ENCODE data around the gene SLC66A2. TPM values are rescaled to one million over a fixed set of nuclear protein-coding genes. Genes with fewer than 3 reads are reported as not detected.

The SLC66A2 gene
- total RNA-seq, 1 experiment from 2014 or later: 13.0 TPM

GRCh38 chr18:79855147-79855933 lies 96.1 kb downstream of the SLC66A2 start:
- no peak overlapping the region for H3T11ph ChIP-seq (ENCODE audit: low read length)
- no peaks in the 10 kb centered on the region for H3K9me3 ChIP-seq (ENCODE audit: control insufficient read depth, low read depth, low read length)
- H4K5ac ChIP-seq (ENCODE audit: insufficient read length, low read depth, low read length): no peak overlapping the region
- no peak overlapping the region for H2BK12ac ChIP-seq (ENCODE audit: insufficient read length, low read depth, low read length)
- H3K79me2 ChIP-seq (ENCODE audit: insufficient read depth, low read length): no peaks in the 10 kb centered on the region
- H3K14ac ChIP-seq (ENCODE audit: insufficient read depth, low read length): no peak overlapping the region
- no peaks in the 10 kb centered on the region for H3K36me3 Mint-ChIP-seq (ENCODE audit: insufficient read depth in 1 of 3, low read depth in 3 of 3)
- no peak overlapping the region for H3K9ac ChIP-seq (ENCODE audit: extremely low read depth, insufficient read length, low read length)
- H3K4me2 ChIP-seq (ENCODE audit: insufficient read depth, insufficient read length, low read length): no peak overlapping the region
- no peaks in the 10 kb centered on the region for H3K27me3 ChIP-seq (ENCODE audit: insufficient read depth, low read length)
- H2AFZ ChIP-seq (ENCODE audit: low read length): no peak overlapping the region
- no peak overlapping the region for H2BK15ac ChIP-seq (ENCODE audit: low read depth, low read length)
- peaks cover 25% of the 10 kb centered on the region for H3K27me3 Mint-ChIP-seq (ENCODE audit: low read depth)
- H3K4ac ChIP-seq (ENCODE audit: low read depth, low read length): no peak overlapping the region
- H3K79me1 ChIP-seq (ENCODE audit: insufficient read depth, low read depth, low read length, poor library complexity, severe bottlenecking): no peaks in the 10 kb centered on the region
- no peak for TF ChIP-seq CTCF (conservative IDR thresholded peaks at IDR 0.05)
- H4K8ac ChIP-seq (replicated peaks; ENCODE audit: insufficient read length, low read depth, low read length): no peak overlapping the region
- H3K4me1 ChIP-seq (ENCODE audit: insufficient read depth, low read length): no peaks in the 10 kb centered on the region
- WGBS (ENCODE audit: extremely low coverage, insufficient read length, low lambda C conversion rate): no CpG with 5 or more reads among the region's 17 CpGs
- H2BK120ac ChIP-seq (ENCODE audit: low read depth, low read length, poor library complexity, severe bottlenecking): no peak overlapping the region
- H3K4me1 Mint-ChIP-seq: peaks cover 5 to 6% of the 10 kb centered on the region in 2 experiments; a peak in 3 of 4 replicates
- H3K4me3 Mint-ChIP-seq: no peak overlapping the region
- no peak for DNase-seq
- H2AK5ac ChIP-seq (ENCODE audit: insufficient read length, low read length): no peak overlapping the region
- no peaks in the 10 kb centered on the region for H4K20me1 ChIP-seq (ENCODE audit: control insufficient read depth, insufficient read depth, insufficient read length)
- H4K91ac ChIP-seq (ENCODE audit: insufficient read length, low read depth, low read length): no peak overlapping the region
- H3K27ac Mint-ChIP-seq: no peak overlapping the region
- no peaks in the 10 kb centered on the region for H3K23me2 ChIP-seq (ENCODE audit: insufficient read length, low read depth, low read length, poor library complexity, severe bottlenecking)
- H3K27ac ChIP-seq (ENCODE audit: insufficient read length, low read depth, low read length): no peak overlapping the region
- H2BK5ac ChIP-seq (ENCODE audit: insufficient read length, low read length): no peak overlapping the region
- no peak overlapping the region for H3K18ac ChIP-seq (ENCODE audit: insufficient read length, low read depth, low read length)
- H3K9me3 Mint-ChIP-seq: no peaks in the 10 kb centered on the region; a peak in 1 of 5 replicates
- no peak overlapping the region for H3K23ac ChIP-seq (ENCODE audit: insufficient read length, low read depth, low read length)
- H2BK20ac ChIP-seq (ENCODE audit: low read depth, low read length, poor library complexity, severe bottlenecking): no peak overlapping the region
- no peak overlapping the region for H3K56ac ChIP-seq (ENCODE audit: insufficient read length, low read depth, low read length)
